Measurements from ENCODE around the gene PDE4D.
"Not testable (repeated sequence)": the region's sequence is repeated elsewhere in the genome, so short reads cannot be mapped to it uniquely, and the experiment has no call there.

The PDE4D gene

GRCh38 chr5:59317023-59317773 is 576.3 kb downstream of the PDE4D start:
- DNase-seq = no peak

DNA sequence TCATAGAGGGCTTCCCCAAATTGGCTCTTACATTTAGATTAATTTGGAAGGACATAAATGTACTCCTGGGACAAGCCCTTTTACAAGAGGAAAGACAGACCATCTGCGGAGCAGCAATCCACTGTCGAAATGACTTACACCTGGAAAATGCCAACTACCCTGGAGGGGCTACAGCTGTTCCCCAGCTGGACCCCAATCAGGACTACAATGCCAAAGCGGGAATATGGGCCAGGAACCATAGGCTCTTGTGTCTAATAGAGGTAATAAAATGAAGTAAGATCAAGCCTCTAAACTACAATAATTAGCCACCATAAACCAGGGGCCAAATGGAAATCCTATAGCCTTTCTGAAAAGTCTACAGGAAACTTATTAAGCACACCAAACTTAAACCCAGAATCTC is 581.3 kb downstream of the PDE4D start:
- no peak for DNase-seq

DNA sequence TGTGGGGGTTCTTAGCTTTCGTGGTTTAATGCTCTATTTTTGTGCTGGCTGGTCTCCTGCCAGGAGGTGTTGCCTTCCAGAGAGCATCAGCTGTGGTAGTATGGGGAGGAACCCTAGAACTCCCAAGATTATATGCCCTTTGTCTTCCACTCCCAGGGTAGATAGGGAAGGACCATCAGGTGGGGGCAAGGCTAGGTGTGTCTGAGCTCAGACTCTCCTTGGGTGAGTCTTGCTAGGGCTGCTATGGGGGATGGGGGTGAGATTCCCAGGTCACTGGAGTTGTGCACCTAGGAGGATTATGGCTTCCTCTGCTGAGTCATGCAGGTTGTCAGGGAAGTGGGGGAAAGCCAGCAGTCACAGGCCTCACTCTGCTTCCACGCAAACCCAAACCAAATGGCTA is 584.8 kb downstream of the PDE4D start:
- not testable (repeated sequence) for DNase-seq

- DNase-seq = not testable (repeated sequence)
These were observed 590.2 kb downstream of the PDE4D start for GRCh38 chr5:59303289-59303716.

DNA sequence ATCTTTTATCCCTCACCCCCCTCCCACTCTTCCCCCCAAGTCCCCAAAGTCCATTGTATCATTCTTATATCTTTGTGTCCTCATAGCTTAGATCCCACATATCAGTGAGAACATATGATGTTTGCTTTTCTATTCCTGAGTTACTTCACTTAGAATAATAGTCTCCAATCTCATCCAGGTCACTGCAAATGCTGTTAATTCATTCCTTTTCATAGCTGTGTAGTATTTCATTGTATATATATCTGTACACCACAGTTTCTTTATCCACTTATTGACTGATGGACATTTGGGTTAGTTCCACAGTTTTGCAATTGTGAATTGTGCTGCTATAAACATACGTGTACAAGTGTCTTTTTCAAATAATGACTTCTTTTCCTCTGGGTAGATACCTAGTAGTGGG is 591.0 kb downstream of the PDE4D start:
- DNase-seq = not testable (repeated sequence)

- no peak for DNase-seq
These were observed 591.8 kb downstream of the PDE4D start for GRCh38 chr5:59301727-59302126.

DNA sequence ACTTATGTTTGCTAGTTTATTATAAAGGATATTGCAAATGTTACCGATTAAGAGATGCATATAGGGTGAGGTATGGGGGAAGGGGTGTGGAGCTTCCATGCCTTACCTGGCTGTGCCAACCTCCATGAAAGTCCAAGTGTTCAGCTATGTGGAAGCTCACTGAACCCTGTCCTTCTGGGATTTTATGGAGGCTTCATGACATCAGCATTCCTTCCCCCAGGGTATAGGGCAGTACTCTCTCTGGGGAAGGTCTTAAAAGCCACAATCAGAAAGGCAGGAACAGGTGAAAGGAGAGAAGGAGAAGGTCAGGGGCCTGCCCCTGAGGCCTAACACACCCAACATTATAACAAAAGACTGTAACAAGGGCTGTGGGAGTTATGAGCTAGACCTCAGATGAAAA is 592.6 kb downstream of the PDE4D start:
- DNase-seq = no peak

GRCh38 chr5:59299006-59299405 is 594.5 kb downstream of the PDE4D start:
- no peak for DNase-seq

DNA sequence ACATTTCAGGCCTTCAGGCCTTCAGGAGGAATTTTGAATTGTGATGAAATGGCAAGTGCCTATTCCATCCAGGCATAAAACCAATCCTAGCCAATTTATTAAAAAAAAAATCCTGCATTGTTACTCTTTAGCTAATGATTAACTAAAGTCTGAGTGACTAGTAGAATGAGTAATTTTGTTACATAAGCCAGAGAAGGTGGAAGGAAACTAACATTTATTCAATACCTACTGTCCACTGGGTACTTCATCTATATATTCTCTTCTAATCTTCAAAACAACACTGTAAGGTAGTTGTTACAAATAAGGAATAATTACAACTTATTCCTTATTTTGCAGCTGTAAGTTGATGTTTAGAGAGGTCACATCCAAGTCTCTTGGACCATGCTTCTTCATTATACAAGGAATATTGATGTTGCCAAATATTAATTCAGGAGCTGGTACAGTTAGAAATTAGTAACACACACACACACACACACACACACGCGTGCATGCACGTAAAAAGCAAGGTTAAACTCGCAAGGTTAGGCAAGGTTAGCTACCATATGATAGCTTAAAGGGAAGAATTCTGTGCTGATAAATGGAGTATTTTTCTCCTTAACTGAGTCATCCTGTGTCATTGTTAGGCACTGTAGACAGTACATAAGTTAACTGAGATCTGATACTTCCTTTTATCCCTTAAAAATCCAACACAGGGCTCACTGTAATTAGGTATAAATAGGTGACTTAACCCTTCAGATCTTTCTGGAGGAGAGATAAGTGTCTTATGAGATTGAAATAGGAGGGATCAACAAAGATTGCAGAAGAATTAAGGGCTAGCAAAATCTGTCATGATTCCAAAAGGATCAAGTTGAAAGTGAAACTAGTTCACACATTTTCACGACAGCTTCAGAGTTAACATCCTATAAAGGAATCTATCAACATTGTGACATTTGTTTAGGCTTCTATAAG is 596.9 kb downstream of the PDE4D start:
- DNase-seq = no peak

DNA sequence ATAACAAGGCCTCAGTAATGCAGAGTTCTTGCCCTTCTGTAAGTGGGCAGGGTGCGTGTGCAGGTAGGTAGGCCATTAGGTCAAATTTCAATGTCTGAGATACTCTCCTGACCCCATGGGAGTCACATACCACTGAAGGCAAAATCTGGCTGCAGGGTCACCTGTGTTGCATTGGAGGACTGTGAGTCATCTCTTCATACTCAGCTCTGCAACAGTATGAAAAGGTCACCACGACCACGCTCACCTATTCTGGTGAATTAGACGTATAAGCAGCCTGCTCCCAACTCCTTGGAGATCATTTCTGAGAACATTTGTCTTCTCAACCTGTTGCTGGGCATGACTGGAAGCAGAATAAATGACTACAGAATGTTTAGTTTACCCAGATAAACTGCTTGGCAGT is 599.8 kb downstream of the PDE4D start:
- DNase-seq = no peak

- no peak for DNase-seq
These were observed 601.6 kb downstream of the PDE4D start for GRCh38 chr5:59291941-59292340.

GRCh38 chr5:59287884-59288283 is 605.6 kb downstream of the PDE4D start:
- no peak for DNase-seq

DNA sequence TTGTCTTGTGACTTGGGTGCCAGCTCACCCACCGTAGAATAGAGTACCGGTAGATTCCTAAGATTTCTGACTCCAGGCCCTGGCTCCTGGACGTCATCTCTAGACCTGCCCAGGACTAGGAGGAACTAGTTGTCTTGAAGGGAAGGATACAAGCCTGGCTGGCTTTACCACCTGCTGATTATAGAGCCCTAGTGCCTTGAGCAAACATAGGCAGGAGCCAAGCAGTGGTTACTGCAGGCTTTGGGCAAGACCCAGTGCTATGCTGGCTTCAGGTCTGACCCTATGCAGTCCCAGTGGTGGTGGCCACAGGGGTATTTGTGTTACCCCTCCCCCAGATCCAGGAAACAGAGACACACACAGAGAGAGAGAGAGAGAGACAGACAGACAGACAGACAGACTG is 606.2 kb downstream of the PDE4D start:
- no peak for DNase-seq

GRCh38 chr5:59286510-59286909 is 607.0 kb downstream of the PDE4D start:
- DNase-seq = no peak

GRCh38 chr5:59285300-59286016 is 608.1 kb downstream of the PDE4D start:
- DNase-seq = no peak

GRCh38 chr5:59282726-59283125 is 610.8 kb downstream of the PDE4D start:
- DNase-seq = no peak

GRCh38 chr5:59279979-59280378 is 613.5 kb downstream of the PDE4D start:
- no peak for DNase-seq

DNA sequence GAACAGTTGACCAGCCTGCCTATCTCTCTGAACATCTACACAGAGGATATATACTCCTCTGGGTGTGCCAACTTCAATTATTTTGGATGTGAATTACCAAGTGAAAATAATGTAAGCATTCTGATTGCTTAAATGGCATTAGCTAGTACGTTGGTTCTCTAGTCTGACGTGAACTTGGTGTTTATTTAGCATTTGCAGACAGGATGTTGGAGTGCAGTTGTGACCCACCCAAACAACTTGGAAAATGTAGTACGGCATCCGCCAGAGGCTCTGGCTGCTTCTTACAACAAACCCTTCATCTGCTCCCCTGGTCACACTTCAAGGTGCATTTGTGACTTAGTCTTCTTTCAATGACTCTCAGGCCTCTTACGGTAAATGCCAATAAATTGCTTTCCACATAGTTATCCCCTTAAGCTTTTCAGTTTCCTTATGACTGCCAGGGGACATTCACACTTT is 616.6 kb downstream of the PDE4D start:
- no peak for DNase-seq

- DNase-seq = no peak
These were observed 617.2 kb downstream of the PDE4D start for GRCh38 chr5:59276325-59276675.

GRCh38 chr5:59275510-59276324 is 617.8 kb downstream of the PDE4D start:
- DNase-seq = no peak

- no peak for DNase-seq
These were observed 618.4 kb downstream of the PDE4D start for GRCh38 chr5:59275170-59275509.

GRCh38 chr5:59274106-59274636 is 619.4 kb downstream of the PDE4D start:
- DNase-seq = no peak
